GM18498 (cell line): Measurements from ENCODE around the gene SMC1B.
"Not testable (repeated sequence)": the region's sequence is repeated elsewhere in the genome, so short reads cannot be mapped to it uniquely, and the experiment has no call there.

Experiments used
- ATAC-seq: cut with Tn5 transposase; IDR thresholded peaks from one replicate; pipeline ENCODE4 v1.9.1; 2021; ENCODE audit warnings: mild to moderate bottlenecking, moderate library complexity; ENCODE audit not compliant: unreplicated experiment

The SMC1B gene

DNA sequence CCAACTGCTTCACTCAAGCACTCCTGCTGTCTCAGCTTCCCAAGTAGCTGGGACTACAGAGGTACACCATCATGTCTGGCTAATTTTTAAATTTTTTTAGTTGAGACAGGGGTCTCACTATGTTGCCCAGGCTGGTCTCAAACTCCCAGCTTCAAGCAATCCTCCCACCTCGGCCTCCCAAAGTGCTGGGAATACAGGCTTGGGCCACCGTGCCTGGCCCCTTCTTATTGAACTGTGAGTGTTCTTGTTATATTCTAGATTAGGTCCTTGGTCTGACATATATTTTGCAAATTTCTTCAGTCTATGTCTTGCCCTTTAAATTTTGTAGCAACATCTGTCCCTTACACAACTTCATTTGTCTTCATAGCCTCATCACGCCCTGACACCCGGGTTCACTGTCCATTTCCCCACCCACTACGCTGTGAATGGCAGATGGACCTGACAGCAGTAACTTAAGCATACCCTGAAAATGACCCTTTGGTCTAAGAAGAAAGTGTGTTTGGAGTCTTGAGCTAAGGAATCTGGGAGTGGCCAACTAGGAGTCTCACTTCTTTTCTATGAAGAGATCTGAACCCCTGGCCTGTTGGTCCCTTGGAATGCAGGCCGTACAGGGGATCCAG lies 107.8 kb downstream of the SMC1B start:
- ATAC-seq, result no peak

DNA sequence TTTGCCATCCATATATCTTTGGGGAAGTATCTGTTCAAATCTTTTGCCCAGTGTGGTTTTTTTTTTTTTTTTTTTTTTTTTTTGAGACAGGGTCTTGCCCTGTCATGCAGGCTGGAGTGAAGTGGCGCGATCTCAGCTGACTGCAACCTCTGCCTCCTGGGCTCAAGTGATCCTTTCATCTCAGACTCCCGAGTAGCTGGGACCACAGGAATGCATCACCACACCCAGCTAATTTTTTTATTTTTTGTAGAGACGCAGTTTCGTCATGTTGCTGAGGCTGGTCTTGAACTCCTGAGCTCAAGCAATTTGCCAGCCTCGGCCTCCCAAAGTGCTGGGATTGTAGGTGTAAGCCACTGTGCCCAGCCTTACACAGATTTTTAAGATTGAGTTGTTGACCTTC lies 108.4 kb downstream of the SMC1B start:
- no peak for ATAC-seq

DNA sequence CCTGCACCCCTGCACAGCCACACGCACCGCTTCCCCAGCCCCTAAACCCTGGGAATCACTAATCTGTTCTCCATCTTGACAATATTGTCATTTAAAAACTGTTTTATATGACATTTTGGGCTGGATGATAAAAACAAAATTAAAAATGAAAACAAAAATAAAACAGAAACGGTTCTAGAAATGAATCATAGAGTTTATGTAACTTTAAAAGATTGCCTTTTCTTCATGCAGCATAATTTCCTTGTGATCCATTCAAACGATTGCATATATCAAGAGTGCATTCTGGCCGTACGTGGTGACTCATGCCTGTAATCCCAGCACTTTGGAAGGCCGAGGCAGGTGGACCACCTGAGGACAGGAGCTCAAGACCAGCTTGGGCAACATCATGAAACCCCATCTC lies 110.2 kb downstream of the SMC1B start:
- ATAC-seq, result no peak

GRCh38 chr22:45302751-45303150 lies 110.6 kb downstream of the SMC1B start:
- ATAC-seq, result no peak

DNA sequence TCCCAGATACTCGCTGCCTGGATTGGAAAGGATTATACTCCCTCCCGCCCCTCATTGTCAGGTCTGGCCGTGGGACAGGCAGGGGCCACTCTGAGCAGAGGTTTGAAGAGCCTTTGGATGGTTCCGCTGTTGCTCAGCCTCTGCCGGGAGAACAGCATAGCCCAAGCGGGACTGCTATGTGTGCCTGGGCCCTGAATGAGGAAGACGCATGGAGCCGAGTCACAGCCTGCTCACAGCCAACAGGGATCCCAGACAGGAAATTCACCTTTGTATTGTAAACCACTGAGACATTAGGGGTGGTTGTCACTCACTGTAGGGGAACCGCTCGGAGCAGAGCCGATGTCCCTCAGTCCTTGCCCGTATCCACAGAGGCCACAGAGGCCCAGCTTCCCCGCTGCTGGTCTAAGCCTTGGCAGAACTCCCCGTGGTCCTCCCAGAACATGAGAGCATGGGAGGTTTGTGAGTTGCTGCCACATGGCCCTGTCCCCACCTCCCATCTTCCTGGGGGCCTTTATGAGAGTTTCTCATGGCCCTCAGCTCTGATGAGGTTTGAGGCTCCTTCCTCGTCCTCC lies 114.4 kb downstream of the SMC1B start:
- ATAC-seq, result no peak

DNA sequence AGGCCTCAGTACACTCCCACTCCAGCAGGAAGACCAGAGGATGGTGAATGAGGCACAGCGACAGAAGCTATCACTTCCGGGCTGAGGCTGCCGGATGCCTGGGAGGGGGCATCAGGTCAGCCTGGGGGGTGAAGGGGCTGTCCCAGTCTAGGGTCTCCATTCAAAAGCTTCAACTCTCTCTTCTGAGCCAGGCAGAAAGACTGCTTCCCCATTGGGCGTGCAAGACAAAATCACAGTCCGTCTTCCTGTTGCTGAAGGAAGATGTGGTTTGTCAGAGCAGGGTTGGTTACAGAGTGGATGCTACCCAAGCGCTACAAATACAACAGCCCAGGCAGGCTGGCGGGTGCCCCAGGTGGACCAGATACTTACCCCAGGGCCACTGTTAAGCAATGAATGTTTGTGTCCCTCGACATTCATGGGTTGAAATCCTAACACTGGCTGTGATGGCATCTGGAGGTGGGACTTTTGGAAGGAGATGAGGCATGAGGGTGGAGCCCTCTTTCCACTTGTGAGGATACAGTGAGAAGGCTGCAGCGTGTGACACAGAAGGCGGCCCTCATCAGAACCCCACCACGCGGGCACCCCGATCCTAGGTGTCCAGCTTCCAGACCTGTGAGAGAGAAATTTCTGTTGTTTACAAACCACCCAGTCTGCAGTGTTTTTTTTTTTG lies 116.6 kb downstream of the SMC1B start:
- ATAC-seq, result no peak

GRCh38 chr22:45295492-45295891 lies 117.9 kb downstream of the SMC1B start:
- ATAC-seq, result no peak

GRCh38 chr22:45295004-45295403 lies 118.4 kb downstream of the SMC1B start:
- ATAC-seq, result not testable (repeated sequence)
